Breast epithelium (tissue), 4 donors: ENCODE results near the gene ZBTB5. TPM values are rescaled to one million over a fixed set of nuclear protein-coding genes. Genes with fewer than 3 reads are reported as not detected.

Source experiments
- DNase-seq, 2 donors: peaks; one replicate each; pipeline ENCODE4 v3.0.0-alpha.2; 2019; ENCODE audit warnings: low spot score in 2 of 2
- H3K27ac ChIP-seq, 2 donors: fragments of 200-600 bp; sonication (generic) in 1 of 2; one replicate each; pipeline ENCODE4 v1.5.1; 2016 to 2019; ENCODE audit warnings: mild to moderate bottlenecking in 1 of 2
- H3K27me3 ChIP-seq, 2 donors: fragments of 200-600 bp; sonication (generic) in 1 of 2; one replicate each; pipeline versions ENCODE4 v1.5.1 to v1.6.0; 2017 to 2019; ENCODE audit warnings: control low read depth in 1 of 2, mild to moderate bottlenecking in 1 of 2
- H3K36me3 ChIP-seq: fragments of 200-600 bp; one replicate; pipeline ENCODE4 v1.5.1; 2019
- H3K4me1 ChIP-seq, 2 donors: fragments of 200-600 bp; sonication (generic); one replicate each; pipeline ENCODE4 v1.5.1; 2016 to 2019; ENCODE audit warnings: control low read depth in 1 of 2
- H3K4me3 ChIP-seq, 3 donors: fragments of 200-600 bp; sonication (generic); 1 replicate in 2 of 3; 2 replicates in 1 of 3; pipeline ENCODE4 v1.5.1; 2016 to 2019; ENCODE audit warnings: mild to moderate bottlenecking in 3 of 3, moderate library complexity in 2 of 3
- H3K9me3 ChIP-seq, 2 donors: fragments of 200-600 bp; sonication (generic) in 1 of 2; one replicate each; pipeline ENCODE4 v1.5.1; 2016 to 2019; ENCODE audit warnings: control low read depth in 1 of 2
- POLR2A ChIP-seq: fragments of 450-650 bp; IDR thresholded peaks from one replicate; pipeline ENCODE4 v1.6.1; 2016; ENCODE audit warnings: antibody characterized with exemption, mild to moderate bottlenecking, moderate library complexity
- POLR2AphosphoS5 ChIP-seq, 3 donors: sonication (generic); formaldehyde crosslinking; IDR thresholded peaks; one replicate each; pipeline ENCODE4 v1.6.1; 2017; ENCODE audit warnings: antibody characterized with exemption in 3 of 3
- intact Hi-C: fragments of 100-400 bp; cut with DNase I; formaldehyde crosslinking; loops from one replicate; pipeline ENCODE4 v1.15.1; 2023; ENCODE audit warnings: low total_unique reads
- total RNA-seq, 3 donors: library from RNA; depleted of rRNA; stranded (reverse); fragments of >200 nt; gene quantifications; one replicate each; pipeline ENCODE4 v1.1.0, GENCODE V29; 2016
- TF ChIP-seq, protein P1 (sequence below), 3 donors: fragments of 450-650 bp; IDR thresholded peaks; one replicate each; pipeline ENCODE4 v1.5.1; 2016 to 2017; ENCODE audit warnings: antibody characterized with exemption in 3 of 3, mild to moderate bottlenecking in 3 of 3, moderate library complexity in 3 of 3

The ZBTB5 gene
- total RNA-seq, 3 donors from 2014 or later, result 10.6 to 21.5 (median 14.7) TPM

GRCh38 chr9:37452611-37453010, 12.6 kb downstream of the ZBTB5 start:
- H3K36me3 ChIP-seq, result no peaks in the 10 kb centered on the region
- H3K27me3 ChIP-seq, result no peaks in the 10 kb centered on the region
- TF ChIP-seq POLR2AphosphoS5 (IDR thresholded peaks at IDR 0.05) (no peak), POLR2A (no peak)
- TF ChIP-seq, protein P1, sequence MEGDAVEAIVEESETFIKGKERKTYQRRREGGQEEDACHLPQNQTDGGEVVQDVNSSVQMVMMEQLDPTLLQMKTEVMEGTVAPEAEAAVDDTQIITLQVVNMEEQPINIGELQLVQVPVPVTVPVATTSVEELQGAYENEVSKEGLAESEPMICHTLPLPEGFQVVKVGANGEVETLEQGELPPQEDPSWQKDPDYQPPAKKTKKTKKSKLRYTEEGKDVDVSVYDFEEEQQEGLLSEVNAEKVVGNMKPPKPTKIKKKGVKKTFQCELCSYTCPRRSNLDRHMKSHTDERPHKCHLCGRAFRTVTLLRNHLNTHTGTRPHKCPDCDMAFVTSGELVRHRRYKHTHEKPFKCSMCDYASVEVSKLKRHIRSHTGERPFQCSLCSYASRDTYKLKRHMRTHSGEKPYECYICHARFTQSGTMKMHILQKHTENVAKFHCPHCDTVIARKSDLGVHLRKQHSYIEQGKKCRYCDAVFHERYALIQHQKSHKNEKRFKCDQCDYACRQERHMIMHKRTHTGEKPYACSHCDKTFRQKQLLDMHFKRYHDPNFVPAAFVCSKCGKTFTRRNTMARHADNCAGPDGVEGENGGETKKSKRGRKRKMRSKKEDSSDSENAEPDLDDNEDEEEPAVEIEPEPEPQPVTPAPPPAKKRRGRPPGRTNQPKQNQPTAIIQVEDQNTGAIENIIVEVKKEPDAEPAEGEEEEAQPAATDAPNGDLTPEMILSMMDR (IDR thresholded peaks at IDR 0.05), result no peak
- H3K4me3 ChIP-seq, result no peak overlapping the region
- H3K4me1 ChIP-seq, result no peaks in the 10 kb centered on the region
- H3K27ac ChIP-seq, result no peak overlapping the region
- H3K9me3 ChIP-seq, result peaks cover 4 to 5% of the 10 kb centered on the region in 2 donors
- intact Hi-C loops, result no loop called here
- DNase-seq, result no peak

- Histone ChIP-seq H3K27ac (peak overlapping the region in 1 of 2 donors; percentile 4), H3K36me3 (no peaks in the 10 kb centered on the region), H3K27me3 (no peaks in the 10 kb centered on the region), H3K4me3 (no peak overlapping the region), H3K4me1 (no peaks in the 10 kb centered on the region), H3K9me3 (peaks cover 4 to 5% of the 10 kb centered on the region in 2 donors)
- intact Hi-C loops, result no loop called here
- DNase-seq, result no peak
- no peak for TF ChIP-seq POLR2AphosphoS5 (IDR thresholded peaks at IDR 0.05)
These were observed 13.6 kb downstream of the ZBTB5 start for GRCh38 chr9:37451628-37452027.

DNA sequence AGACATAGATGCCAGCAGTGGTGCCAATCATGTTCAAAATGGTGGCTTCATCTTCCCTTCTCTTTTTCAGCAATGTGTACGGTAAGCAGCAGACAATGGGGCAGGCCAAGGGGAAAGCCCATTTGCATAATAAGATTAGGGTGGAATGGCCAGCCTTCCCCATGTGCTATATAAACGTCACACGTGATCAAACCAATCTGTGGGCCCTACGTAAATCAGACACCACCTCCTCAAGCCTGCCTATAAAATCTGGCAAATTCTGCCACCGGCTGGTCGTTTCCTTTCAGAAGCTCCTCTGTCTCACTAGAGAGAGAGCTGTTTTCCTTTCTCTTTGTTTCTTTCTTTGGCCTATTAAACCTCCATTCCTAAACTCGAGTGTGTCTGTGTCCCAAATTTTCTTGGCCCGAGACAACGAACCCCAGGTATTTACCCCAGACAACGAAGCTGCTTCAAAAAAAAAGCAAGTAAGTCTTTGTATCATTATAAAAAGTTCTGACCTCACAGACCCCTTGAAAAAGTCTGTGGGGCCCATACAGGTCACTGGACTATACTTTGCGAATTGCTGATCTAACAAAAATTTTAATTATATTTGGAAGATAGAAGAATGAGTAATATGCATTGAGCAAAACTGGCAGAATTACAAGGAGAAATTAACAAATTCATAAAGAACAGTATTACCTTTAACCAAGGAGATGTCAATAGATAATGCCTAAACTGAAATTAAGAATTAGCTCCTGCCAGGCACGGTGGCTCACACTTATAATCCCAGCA, 15.2 kb downstream of the ZBTB5 start:
- Histone ChIP-seq H3K4me3 (no peak overlapping the region), H3K27me3 (no peaks in the 10 kb centered on the region), H3K27ac (no peak overlapping the region), H3K9me3 (peaks cover 0 to 1% of the 10 kb centered on the region in 2 donors), H3K36me3 (no peaks in the 10 kb centered on the region), H3K4me1 (no peaks in the 10 kb centered on the region)
- TF ChIP-seq POLR2AphosphoS5 (IDR thresholded peaks at IDR 0.05), result no peak
- TF ChIP-seq, protein P1 (IDR thresholded peaks at IDR 0.05), result no peak
- no peak for TF ChIP-seq POLR2A
- DNase-seq, result no peak
- intact Hi-C loops, result no loop called here

DNA sequence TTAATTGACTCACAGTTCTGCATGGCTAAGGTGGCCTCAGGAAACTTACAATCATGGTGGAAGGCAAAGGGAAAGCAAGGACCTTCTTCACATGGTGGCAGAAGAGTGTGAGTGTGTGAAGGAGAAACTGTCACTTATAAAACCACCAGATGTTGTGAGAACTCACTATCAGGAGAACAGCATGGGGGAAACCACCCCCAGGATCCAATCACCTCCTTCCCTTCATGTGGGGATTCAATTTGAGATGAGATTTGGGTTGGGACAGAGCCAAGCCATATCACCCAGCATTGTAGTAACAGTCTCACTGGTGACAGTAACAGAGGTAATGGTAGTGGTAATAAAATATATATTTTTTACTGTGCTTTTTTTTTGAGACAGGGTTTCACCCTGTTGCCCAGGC, 18.1 kb downstream of the ZBTB5 start:
- Histone ChIP-seq H3K4me3 (no peak overlapping the region), H3K27ac (no peak overlapping the region), H3K27me3 (no peaks in the 10 kb centered on the region), H3K9me3 (no peaks in the 10 kb centered on the region), H3K36me3 (peaks cover under 1% of the 10 kb centered on the region), H3K4me1 (no peaks in the 10 kb centered on the region)
- intact Hi-C loops, result no loop called here
- DNase-seq, result no peak
- TF ChIP-seq, protein P1 (IDR thresholded peaks at IDR 0.05), result no peak
- TF ChIP-seq POLR2AphosphoS5 (IDR thresholded peaks at IDR 0.05) (no peak), POLR2A (no peak)

DNA sequence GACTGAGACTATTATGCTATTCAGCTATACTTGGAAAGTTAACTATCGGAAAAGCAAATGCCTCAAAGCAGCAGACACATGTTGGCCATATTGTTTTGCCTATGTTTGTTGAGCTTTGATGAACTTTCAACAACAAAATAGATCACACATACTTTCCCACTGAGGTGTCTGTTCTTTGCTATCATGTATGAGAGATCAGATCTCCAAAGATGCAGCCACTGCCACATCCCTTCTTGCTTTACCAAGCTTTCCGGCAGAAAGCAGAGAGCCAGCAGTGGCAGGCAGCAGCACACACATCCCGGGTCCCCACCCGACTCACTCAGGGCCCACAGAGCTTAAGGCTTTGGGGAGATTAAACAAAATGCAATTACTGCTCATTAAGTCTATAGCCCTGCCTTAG, 18.8 kb downstream of the ZBTB5 start:
- no peak for TF ChIP-seq POLR2AphosphoS5 (IDR thresholded peaks at IDR 0.05)
- no peak for TF ChIP-seq POLR2A
- TF ChIP-seq, protein P1 (IDR thresholded peaks at IDR 0.05), result no peak
- Histone ChIP-seq H3K9me3 (no peaks in the 10 kb centered on the region), H3K4me1 (no peaks in the 10 kb centered on the region), H3K36me3 (peaks cover 8% of the 10 kb centered on the region), H3K27ac (no peak overlapping the region), H3K4me3 (no peak overlapping the region), H3K27me3 (no peaks in the 10 kb centered on the region)
- intact Hi-C loops, result no loop called here
- DNase-seq, result no peak
